ENCODE results near the gene GTF2B. TPM values are rescaled to one million over a fixed set of nuclear protein-coding genes. Genes with fewer than 3 reads are reported as not detected.
A peak's percentile ranks its signal among the peaks of the same experiment; 100 is the strongest.
"Not testable (repeated sequence)": the region's sequence is repeated elsewhere in the genome, so short reads cannot be mapped to it uniquely, and the experiment has no call there.

The GTF2B gene, protein sequence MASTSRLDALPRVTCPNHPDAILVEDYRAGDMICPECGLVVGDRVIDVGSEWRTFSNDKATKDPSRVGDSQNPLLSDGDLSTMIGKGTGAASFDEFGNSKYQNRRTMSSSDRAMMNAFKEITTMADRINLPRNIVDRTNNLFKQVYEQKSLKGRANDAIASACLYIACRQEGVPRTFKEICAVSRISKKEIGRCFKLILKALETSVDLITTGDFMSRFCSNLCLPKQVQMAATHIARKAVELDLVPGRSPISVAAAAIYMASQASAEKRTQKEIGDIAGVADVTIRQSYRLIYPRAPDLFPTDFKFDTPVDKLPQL
- total RNA-seq = 10 to 100 TPM; 29.8 to 34.0 TPM

DNA sequence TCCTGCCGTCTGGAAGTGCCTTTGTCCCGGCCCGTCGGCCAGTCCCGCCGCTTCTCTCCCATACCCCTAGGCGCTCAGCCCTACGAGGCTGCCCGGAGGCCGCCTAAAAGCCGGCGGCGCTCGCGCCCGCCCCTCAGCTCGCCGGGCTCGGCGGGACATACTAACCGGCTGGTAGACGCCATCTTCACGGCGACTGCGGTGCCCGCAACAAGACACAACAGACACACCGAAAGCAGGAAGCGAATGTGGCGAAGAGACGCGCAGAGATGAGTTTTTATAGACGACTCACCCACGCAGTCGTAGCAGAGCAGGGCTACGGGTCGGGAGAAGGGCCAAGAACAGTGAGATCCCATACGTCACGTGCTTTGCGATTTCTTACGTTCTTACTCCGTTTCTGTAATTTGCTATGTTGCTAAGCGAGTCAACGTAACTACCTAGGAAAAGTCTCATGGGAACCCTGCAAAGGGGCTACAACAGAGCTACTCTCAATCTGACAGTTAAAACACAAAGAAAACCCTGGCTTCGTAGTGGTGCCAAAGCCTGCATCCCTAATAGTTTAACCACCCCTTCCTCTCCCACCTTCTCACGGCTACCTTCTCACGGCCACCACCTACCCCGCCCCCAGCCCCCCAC, at the start of gene GTF2B:
Gene GTF2B, minus strand, starts transcription at position 250 of the 633 bp plus-strand sequence. Its CDS starts 68 bp downstream, at position 182.
- H3K9me3 ChIP-seq = no peaks in the 10 kb centered on the region
- peak; percentile 76 for TF ChIP-seq POLR2A (IDR thresholded peaks at IDR 0.05)
- peak; percentile 97 for TF ChIP-seq POLR2AphosphoS5 (IDR thresholded peaks at IDR 0.05)
- TF ChIP-seq, protein P1, sequence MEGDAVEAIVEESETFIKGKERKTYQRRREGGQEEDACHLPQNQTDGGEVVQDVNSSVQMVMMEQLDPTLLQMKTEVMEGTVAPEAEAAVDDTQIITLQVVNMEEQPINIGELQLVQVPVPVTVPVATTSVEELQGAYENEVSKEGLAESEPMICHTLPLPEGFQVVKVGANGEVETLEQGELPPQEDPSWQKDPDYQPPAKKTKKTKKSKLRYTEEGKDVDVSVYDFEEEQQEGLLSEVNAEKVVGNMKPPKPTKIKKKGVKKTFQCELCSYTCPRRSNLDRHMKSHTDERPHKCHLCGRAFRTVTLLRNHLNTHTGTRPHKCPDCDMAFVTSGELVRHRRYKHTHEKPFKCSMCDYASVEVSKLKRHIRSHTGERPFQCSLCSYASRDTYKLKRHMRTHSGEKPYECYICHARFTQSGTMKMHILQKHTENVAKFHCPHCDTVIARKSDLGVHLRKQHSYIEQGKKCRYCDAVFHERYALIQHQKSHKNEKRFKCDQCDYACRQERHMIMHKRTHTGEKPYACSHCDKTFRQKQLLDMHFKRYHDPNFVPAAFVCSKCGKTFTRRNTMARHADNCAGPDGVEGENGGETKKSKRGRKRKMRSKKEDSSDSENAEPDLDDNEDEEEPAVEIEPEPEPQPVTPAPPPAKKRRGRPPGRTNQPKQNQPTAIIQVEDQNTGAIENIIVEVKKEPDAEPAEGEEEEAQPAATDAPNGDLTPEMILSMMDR (IDR thresholded peaks at IDR 0.05) = peak in 2 of 4 experiments; percentile 23 to 29
- under 1% methylated on average over 30 of the region's 47 CpGs for WGBS
- intact Hi-C loops (cut with DNase I) = loop anchor here (5.0 kb wide), 1 partner anchor 204 kb away; no protein-coding TSS in a partner anchor
- H3K4me1 ChIP-seq (replicated peaks) = no peaks in the 10 kb centered on the region
- H3K27me3 ChIP-seq (replicated peaks; ENCODE audit: insufficient read depth) = no peaks in the 10 kb centered on the region
- H3K4me3 ChIP-seq = peak within 1 kb of the TSS; percentile 87 to 93
- H3K27ac ChIP-seq = peak within 1 kb of the TSS; percentile 89 to 95
- no peaks in the 10 kb centered on the region for H3K36me3 ChIP-seq
- peak; percentile 94 for DNase-seq (ENCODE audit: low spot score)

DNA sequence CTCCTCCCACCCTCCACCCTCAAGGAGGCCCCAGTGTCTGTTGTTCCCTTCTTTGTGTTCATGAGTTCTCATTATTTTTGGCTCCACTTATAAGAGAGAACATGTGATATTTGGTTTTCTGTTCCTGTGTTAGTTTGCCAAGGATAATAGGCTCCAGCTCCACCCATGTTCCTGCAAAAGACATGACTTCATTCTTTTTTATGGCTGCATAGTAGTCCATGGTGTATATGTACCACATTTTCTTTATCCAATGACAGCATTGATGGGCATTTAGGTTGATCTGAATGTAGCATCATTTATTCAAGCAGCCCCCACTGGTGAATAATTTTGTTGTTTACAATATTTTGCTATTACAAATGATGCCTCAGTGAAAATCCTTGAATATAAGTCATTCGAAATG, 47.2 kb upstream of the GTF2B start:
- DNase-seq (ENCODE audit: low spot score); H3K27ac ChIP-seq; H3K36me3 ChIP-seq; intact Hi-C loops (cut with DNase I); H3K27me3 ChIP-seq (replicated peaks; ENCODE audit: insufficient read depth); H3K4me3 ChIP-seq; H3K4me1 ChIP-seq (replicated peaks); H3K9me3 ChIP-seq: not testable (repeated sequence)
- WGBS = 98% methylated on average over 1 of the region's 1 CpG

DNA sequence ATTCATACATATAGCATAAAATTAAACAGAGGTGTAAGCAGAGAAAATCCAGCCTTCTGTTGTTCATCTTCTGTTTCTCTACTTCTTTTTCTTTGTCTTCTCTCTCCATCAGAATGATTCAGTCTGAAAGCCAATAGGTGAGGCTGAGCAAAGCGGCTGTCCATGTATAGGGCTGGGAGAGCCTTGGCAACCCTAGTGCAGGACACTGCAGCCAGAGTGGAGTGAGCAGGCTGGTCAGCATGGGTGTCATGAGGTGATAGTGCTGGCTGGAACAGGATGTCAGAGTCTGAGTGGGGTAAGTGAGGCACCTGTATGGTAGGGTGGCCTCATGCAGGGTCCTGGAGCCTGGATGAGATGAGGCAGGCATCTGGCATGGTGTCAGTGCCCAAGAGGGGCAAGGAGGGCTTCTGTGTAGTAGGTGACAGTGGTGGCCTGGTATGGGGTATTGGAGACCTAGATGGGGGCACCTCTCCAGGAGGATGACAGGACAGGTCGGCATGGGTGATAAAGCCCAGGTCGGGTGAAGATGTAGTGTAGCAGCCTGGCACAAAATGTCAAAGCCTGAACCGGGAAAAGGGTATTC, 45.5 kb upstream of the GTF2B start:
- Histone ChIP-seq H3K27ac (no peak overlapping the region), H3K9me3 (no peaks in the 10 kb centered on the region), H3K27me3 (replicated peaks; ENCODE audit: insufficient read depth) (no peaks in the 10 kb centered on the region), H3K36me3 (peaks cover 0 to 6% of the 10 kb centered on the region in 2 donors), H3K4me1 (replicated peaks) (no peaks in the 10 kb centered on the region), H3K4me3 (no peak overlapping the region)
- intact Hi-C loops (cut with DNase I) = no loop called here
- whole genome bisulfite sequencing = 86% methylated on average over 4 of the region's 4 CpGs
- TF ChIP-seq, protein P1 (IDR thresholded peaks at IDR 0.05) = no peak
- TF ChIP-seq POLR2A (IDR thresholded peaks at IDR 0.05) (no peak), POLR2AphosphoS5 (IDR thresholded peaks at IDR 0.05) (no peak)
- DNase-seq (ENCODE audit: low spot score) = no peak

DNA sequence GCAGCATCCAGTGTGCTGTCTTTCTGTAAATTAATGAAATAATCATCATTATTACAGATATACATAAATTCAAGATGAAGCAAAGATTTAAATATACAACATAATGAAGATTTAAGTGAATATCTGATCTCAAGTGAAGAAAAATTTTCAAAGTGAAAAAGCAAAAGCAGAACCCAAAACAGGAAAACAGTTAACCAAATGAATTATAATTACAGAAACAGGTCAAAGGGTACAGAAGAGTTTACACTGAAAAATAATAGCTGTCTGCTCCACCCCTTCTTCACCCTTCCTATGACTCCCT, 44.8 kb upstream of the GTF2B start:
- Histone ChIP-seq H3K27me3 (replicated peaks; ENCODE audit: insufficient read depth) (no peaks in the 10 kb centered on the region), H3K4me3 (no peak overlapping the region), H3K4me1 (replicated peaks) (no peaks in the 10 kb centered on the region), H3K9me3 (no peaks in the 10 kb centered on the region), H3K27ac (no peak overlapping the region), H3K36me3 (peaks cover 0 to 6% of the 10 kb centered on the region in 2 donors)
- intact Hi-C loops (cut with DNase I) = no loop called here
- no peak for DNase-seq (ENCODE audit: low spot score)
- no peak for TF ChIP-seq POLR2A (IDR thresholded peaks at IDR 0.05)
- no peak for TF ChIP-seq POLR2AphosphoS5 (IDR thresholded peaks at IDR 0.05)
- TF ChIP-seq, protein P1 (IDR thresholded peaks at IDR 0.05) = no peak

DNA sequence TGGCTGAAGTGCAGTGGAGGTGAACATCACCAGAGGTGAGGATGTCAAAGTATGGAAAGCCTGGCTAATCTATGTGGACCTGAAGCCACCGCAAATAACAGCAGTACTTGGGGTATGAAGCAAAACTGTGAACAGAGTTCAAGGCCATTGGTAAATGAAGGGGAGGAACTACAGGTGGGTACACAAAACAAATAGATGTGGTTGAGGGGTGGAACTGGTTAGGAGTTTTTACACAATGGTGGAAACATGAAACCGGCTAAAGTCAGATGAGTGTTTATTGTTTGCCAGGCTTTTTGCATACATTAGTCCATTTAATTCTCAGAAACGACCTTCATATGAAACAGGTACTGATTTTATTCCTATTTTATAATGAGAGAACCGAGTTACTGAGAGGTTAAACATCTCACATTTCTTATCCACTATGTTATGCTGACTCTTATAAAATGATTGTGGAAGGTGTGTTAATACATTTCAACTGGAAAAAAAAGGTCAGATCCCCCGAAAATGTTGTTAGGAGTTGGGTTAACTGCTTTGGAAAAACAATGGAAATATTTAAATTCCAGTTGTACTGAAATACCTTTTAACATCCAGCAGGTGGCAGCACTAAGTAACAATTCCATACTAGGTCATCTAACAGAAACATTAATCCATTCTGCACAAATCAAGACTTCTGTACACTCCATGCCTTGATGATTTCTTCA, 44.3 kb upstream of the GTF2B start:
- Histone ChIP-seq H3K27ac (no peak overlapping the region), H3K27me3 (replicated peaks; ENCODE audit: insufficient read depth) (no peaks in the 10 kb centered on the region), H3K4me3 (no peak overlapping the region), H3K36me3 (peaks cover 0 to 6% of the 10 kb centered on the region in 2 donors), H3K9me3 (no peaks in the 10 kb centered on the region), H3K4me1 (replicated peaks) (no peaks in the 10 kb centered on the region)
- no peak for TF ChIP-seq POLR2AphosphoS5 (IDR thresholded peaks at IDR 0.05)
- TF ChIP-seq, protein P1 (IDR thresholded peaks at IDR 0.05) = peak; percentile 28 to 69 (median 59)
- DNase-seq (ENCODE audit: low spot score) = no peak
- intact Hi-C loops (cut with DNase I) = no loop called here
- WGBS = 62% methylated on average over 5 of the region's 5 CpGs

DNA sequence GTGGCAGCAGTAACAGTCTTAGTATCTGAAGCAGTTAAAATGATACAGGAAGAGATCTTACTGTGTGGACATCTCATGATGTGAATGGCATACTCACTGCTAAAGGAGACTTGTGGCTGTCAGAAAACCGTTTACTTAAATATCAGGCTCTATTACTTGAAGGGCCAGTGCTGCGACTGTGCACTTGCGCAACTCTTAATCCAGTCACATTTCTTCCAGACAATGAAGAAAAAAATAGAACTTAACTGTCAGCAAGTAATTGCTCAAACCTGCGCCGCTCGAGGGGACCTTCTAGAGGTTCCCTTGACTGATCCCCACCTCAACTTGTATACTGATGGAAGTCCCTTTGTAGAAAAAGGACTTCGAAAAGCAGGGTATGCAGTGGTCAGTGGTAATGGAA, 38.8 kb upstream of the GTF2B start:
- H3K4me1 ChIP-seq (replicated peaks); H3K4me3 ChIP-seq; DNase-seq (ENCODE audit: low spot score); H3K36me3 ChIP-seq; intact Hi-C loops (cut with DNase I); H3K27me3 ChIP-seq (replicated peaks; ENCODE audit: insufficient read depth); H3K27ac ChIP-seq; H3K9me3 ChIP-seq: not testable (repeated sequence)
- 91% methylated on average over 7 of the region's 7 CpGs for WGBS
